Left forelimb (tissue), 1 donor: ENCODE measurements around the gene ABCA10.
"Not testable (repeated sequence)": the region's sequence is repeated elsewhere in the genome, so short reads cannot be mapped to it uniquely, and the experiment has no call there.

ENCODE experiments used
- DNase-seq: peaks from one replicate; pipeline ENCODE4 v3.0.0-alpha.2; 2018; ENCODE audit warnings: low spot score

Gene ABCA10

DNA sequence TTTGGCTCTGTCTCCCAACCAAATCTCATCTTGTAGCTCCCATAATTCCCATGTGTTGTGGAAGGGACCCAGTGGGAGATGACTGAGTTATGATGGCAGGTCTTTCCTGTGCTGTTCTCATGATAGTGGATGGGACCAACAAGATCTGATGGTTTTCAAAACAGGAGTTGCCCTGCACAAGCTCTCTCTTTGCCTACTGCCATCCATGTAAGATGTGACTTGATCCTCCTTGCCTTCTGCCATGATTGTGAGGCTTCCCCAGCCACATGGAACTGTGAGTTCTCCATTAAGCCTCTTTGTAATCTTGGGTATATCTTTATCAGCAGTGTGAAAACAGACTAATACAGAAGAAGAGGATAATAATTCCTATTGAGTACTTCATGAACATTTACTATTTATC is 60.0 kb downstream of the ABCA10 start:
- DNase-seq, result not testable (repeated sequence)

- DNase-seq, result no peak
Observed at GRCh38 chr17:69166957-69167356, 61.7 kb downstream of the ABCA10 start.

GRCh38 chr17:69164206-69164605 is 64.4 kb downstream of the ABCA10 start:
- no peak for DNase-seq

GRCh38 chr17:69159418-69159817 is 69.2 kb downstream of the ABCA10 start:
- no peak for DNase-seq

GRCh38 chr17:69154267-69154666 is 74.4 kb downstream of the ABCA10 start:
- no peak for DNase-seq

GRCh38 chr17:69150333-69150732 is 78.3 kb downstream of the ABCA10 start:
- no peak for DNase-seq

GRCh38 chr17:69147460-69147859 is 81.2 kb downstream of the ABCA10 start:
- no peak for DNase-seq

- no peak for DNase-seq
Observed at GRCh38 chr17:69144331-69145255, 84.0 kb downstream of the ABCA10 start.

GRCh38 chr17:69143683-69144231 is 84.9 kb downstream of the ABCA10 start:
- no peak for DNase-seq

DNA sequence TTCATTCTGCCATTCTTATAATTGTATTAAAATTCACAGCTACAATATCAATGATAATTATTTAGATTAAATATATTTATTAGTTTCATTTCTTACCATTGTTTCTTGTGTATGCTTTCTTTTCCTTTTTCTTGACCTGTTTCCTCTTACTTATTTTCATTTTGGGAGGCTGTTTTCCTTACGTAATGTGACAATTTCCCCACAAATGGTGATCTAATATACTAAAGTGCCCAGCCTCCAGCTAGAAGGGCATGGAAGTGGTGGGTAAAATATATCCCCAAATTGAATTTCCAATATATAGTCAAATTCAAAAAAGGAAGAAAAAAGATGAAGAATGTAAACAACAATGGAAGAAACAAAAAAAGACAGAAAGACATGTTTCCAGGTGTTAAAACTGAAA is 85.5 kb downstream of the ABCA10 start:
- no peak for DNase-seq

- no peak for DNase-seq
Observed at GRCh38 chr17:69142175-69142802, 86.3 kb downstream of the ABCA10 start.

- no peak for DNase-seq
Observed at GRCh38 chr17:69141431-69142174, 87.0 kb downstream of the ABCA10 start, which contains the start of gene ABCA6. Gene ABCA6 (minus strand): TSS chr17:69141895. CDS start chr17:69140703, 1,192 bp downstream.

- DNase-seq, result no peak
Observed at GRCh38 chr17:69134112-69134511, 94.5 kb downstream of the ABCA10 start.

GRCh38 chr17:69130627-69131296 is 97.9 kb downstream of the ABCA10 start:
- no peak for DNase-seq

GRCh38 chr17:69123626-69124025 is 105.0 kb downstream of the ABCA10 start:
- no peak for DNase-seq

DNA sequence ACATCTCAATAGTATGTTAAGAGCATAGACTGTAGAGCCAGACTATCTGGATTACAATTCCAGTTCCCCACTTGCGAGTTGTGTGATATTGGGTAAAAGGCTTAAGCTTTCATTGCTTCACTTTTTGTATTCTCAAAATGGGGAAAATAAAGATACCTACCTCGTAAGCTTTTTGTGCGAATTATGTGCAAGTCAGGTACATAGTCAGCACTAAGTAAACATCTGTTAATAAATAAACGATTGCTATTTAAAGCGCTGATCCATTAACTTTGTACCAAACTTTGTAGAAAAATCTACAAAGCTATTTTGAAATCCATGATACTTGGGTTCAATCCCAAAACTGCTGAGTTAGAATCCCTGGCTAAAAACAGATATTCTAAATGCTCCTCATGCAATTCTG is 106.6 kb downstream of the ABCA10 start:
- no peak for DNase-seq

DNA sequence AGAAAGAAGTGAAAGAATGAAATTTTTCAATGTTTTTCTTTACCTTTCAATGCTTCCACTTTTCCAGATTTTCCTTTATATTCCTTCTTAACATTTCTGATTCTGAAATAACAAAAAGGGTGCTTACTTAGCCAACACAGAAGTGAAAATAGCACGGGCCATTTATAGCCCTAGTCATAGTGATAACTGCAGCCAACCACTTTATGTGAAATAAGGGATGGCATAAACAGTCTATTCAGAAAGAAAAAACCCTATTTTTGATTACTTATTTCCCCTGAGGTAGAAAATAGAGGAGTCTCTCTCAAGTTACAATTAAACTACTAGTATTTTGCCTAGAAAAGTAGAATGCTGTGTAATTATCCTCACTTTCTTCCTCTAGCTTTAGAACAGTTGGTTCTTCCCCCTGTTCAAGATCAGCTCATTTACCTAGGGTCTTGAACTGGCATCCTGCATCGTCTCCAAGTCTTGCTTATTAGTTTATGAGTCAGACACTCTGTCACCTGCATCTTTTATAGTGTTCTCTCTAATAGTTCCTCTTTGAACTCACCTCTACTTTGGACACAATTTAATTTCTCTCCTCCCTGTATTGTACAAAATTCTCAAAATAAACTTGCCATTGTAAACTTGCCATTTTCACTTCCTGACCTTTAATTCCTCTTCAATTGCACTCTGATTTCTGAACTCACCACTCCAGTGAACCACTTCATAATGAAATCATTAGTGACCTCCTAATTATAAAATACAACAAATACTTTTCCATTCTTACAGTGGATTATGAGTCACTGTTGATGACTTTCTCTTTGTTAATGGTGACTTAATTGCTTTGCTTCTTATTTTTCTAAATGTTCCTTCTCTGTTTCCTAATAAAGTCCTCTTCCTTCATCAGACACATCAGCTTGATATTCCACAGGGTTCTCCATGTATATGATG is 110.5 kb downstream of the ABCA10 start:
- DNase-seq, result no peak

DNA sequence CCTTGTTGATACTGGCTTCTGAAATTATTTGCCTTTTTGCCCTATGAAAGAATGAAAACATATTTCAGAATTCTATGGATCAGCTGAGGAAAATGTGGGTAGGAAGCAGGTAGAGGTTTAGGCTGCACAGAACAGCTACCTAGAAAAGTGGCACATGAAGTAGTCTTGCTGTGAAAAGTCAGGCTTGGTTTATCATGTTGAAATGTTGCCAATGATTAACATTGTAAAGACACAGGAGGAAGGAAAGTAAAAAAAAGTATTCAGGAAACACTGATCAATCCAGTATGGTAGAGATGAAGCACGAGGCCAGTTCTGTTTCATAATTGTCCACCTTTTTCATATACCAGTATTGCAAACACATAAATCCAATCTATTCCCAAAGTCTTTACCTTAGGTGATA is 116.8 kb downstream of the ABCA10 start:
- DNase-seq, result no peak

DNA sequence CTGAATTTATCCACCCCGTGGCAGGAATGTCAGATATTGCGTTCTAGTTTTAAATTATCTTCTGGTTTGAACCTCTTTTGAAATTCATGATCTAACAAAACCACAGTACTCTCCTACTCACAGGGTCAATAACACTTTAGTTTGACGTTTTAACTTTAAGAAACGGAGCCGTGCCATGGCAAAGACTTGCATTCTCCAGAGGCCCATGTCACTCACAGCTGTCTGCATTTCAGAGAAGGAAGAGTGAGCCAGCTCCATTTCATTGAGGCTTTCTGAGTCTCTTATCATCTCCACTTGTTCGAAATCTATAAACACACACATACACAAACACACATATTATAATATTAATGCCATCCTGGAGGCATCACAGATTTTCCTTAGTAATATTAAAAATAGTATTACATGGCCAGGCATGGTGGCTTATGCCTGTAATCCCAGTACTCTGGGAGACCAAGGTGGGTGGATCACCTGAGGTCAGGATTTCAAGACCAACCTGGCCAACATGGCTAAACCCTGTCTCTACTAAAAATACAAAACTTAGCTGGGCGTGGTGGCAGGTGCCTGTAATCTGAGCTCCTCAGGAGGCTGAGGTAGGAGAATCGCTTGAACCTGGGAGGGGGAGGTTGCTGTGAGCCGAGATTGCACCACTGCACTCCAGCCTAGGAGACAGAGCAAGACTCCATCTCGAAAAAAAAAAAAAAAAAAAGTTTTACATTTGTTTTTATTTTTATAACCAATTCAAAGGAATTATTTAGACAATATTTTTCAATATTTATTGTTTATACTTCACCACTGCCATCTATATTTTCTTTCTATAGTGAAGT is 122.5 kb downstream of the ABCA10 start:
- no peak for DNase-seq
